PC-3 (cell line): ENCODE data around the gene WWC1. TPM values are rescaled to one million over a fixed set of nuclear protein-coding genes. Genes with fewer than 3 reads are reported as not detected.
"Not testable (repeated sequence)": the region's sequence is repeated elsewhere in the genome, so short reads cannot be mapped to it uniquely, and the experiment has no call there.

Experiments used
- ATAC-seq: fragments of 200-7000 bp; cut with Tn5 transposase; 2 replicates; pipeline ENCODE4 v1.9.1; 2020; ENCODE audit warnings: mild to moderate bottlenecking, moderate library complexity
- BruUV-seq: library from RNA; stranded (reverse); fragments of 400-500 nt; replicated peaks from 2 replicates; lab custom pipeline; 2021; lab: Mats Ljungman, UMichigan
- CTCF ChIA-PET: fragments of 300-600 bp; sonication (Branson Sonifier 250); formaldehyde crosslinking; loops from one replicate; lab custom pipeline; 2022; ENCODE audit warnings: antibody characterized with exemption; lab: Charles Lee
- POLR2A ChIA-PET: fragments of 300-600 bp; sonication (Branson Sonifier 250); formaldehyde crosslinking; loops from one replicate; lab custom pipeline; 2022; ENCODE audit warnings: antibody characterized with exemption; ENCODE audit not compliant: unreplicated experiment; lab: Charles Lee
- DNase-seq: peaks from one replicate; pipeline ENCODE4 v3.0.0-alpha.2; 2015
- H2AFZ ChIP-seq: fragments of 300-600 bp; sonication (generic); 2 replicates; pipeline ENCODE4 v1.6.0; 2016; ENCODE audit warnings: antibody characterized with exemption, low read length
- H3F3A ChIP-seq: fragments of 300-600 bp; sonication (generic); one replicate; pipeline ENCODE4 v1.6.0; 2017; ENCODE audit warnings: antibody characterized with exemption, low read length, control low read depth, mild to moderate bottlenecking; ENCODE audit not compliant: unreplicated experiment
- H3K27ac ChIP-seq: fragments of 300-600 bp; sonication (generic); 2 replicates; pipeline ENCODE4 v1.5.1; 2016; ENCODE audit warnings: mild to moderate bottlenecking, low read length
- H3K27me3 ChIP-seq: fragments of 300-600 bp; sonication (generic); 2 replicates; pipeline ENCODE4 v1.6.1; 2016; ENCODE audit warnings: low read length, mixed read lengths
- H3K36me3 ChIP-seq: fragments of 300-600 bp; sonication (generic); 2 replicates; pipeline ENCODE4 v1.6.1; 2016; ENCODE audit warnings: low read depth, mixed run types, low read length, mixed read lengths
- H3K4me1 ChIP-seq: fragments of 300-600 bp; sonication (generic); 2 replicates; pipeline ENCODE4 v1.5.1; 2016; ENCODE audit warnings: low read length; ENCODE audit not compliant: insufficient read depth
- H3K4me2 ChIP-seq: fragments of 300-600 bp; sonication (generic); 2 replicates; pipeline ENCODE4 v1.6.0; 2016; ENCODE audit warnings: low read length
- H3K4me3 ChIP-seq: fragments of 300-600 bp; sonication (generic); 2 replicates; pipeline ENCODE4 v1.5.1; 2016; ENCODE audit warnings: mild to moderate bottlenecking, low read length, mixed read lengths
- H3K79me2 ChIP-seq: fragments of 300-600 bp; sonication (generic); 2 replicates; pipeline ENCODE4 v1.6.1; 2017; ENCODE audit warnings: low read length, mixed read lengths
- H3K9ac ChIP-seq: fragments of 300-600 bp; sonication (generic); 2 replicates; pipeline ENCODE4 v1.6.0; 2016; ENCODE audit warnings: mild to moderate bottlenecking, low read length
- H3K9me2 ChIP-seq: fragments of 300-600 bp; sonication (generic); replicated peaks from 2 replicates; pipeline ENCODE4 v1.6.1; 2016; ENCODE audit warnings: mixed run types, low read length, mixed read lengths
- H3K9me3 ChIP-seq: fragments of 300-600 bp; sonication (generic); 2 replicates; pipeline ENCODE4 v1.6.1; 2016; ENCODE audit warnings: low read length, mixed read lengths
- H4K20me1 ChIP-seq: fragments of 300-600 bp; sonication (generic); 2 replicates; pipeline ENCODE4 v1.6.1; 2016; ENCODE audit warnings: low read length, mixed read lengths
- CTCF ChIP-seq: fragments of 300-600 bp; sonication (generic); conservative IDR thresholded peaks from 2 replicates; pipeline ENCODE4 v1.5.1; 2017; ENCODE audit warnings: antibody characterized with exemption, low read depth, mild to moderate bottlenecking, low read length
- EZH2 ChIP-seq: fragments of 300-600 bp; sonication (generic); IDR thresholded peaks from one replicate; pipeline ENCODE4 v1.6.1; 2017; ENCODE audit warnings: antibody characterized with exemption, mild to moderate bottlenecking, low read length; ENCODE audit not compliant: unreplicated experiment
- EZH2phosphoT487 ChIP-seq: fragments of 300-600 bp; sonication (generic); IDR thresholded peaks from 2 replicates; pipeline ENCODE4 v1.6.1; 2018; ENCODE audit warnings: mild to moderate bottlenecking, antibody characterized with exemption, low read length, borderline replicate concordance
- intact Hi-C: fragments of 100-400 bp; cut with micrococcal nuclease; formaldehyde crosslinking; loops from 2 replicates; pipeline ENCODE4 v1.9.0; 2023
- total RNA-seq: library from RNA; depleted of rRNA; stranded (reverse); fragments of >200 nt; gene quantifications from 2 replicates; pipeline ENCODE4 v1.2.3, GENCODE V29; 2014

The WWC1 gene
- total RNA-seq, 1 experiment from 2014 or later: 31.8 TPM

GRCh38 chr5:168307022-168307421 is 15.6 kb downstream of the WWC1 start:
- ATAC-seq (no peak), DNase-seq (no peak)
- Histone ChIP-seq H3K9me3 (no peaks in the 10 kb centered on the region), H4K20me1 (no peaks in the 10 kb centered on the region), H3K9me2 (no peaks in the 10 kb centered on the region), H3K27ac (no peak overlapping the region), H3K4me2 (no peak overlapping the region), H3K4me1 (peaks cover 26% of the 10 kb centered on the region), H2AFZ (no peak overlapping the region), H3K79me2 (peaks cover 91% of the 10 kb centered on the region), H3K27me3 (no peaks in the 10 kb centered on the region), H3K4me3 (no peak overlapping the region), H3K36me3 (peaks cover 11% of the 10 kb centered on the region; the same call in 1 of the 2 replicates), H3F3A (no peaks in the 10 kb centered on the region), H3K9ac (no peak overlapping the region)
- intact Hi-C loops: no loop called here
- CTCF ChIA-PET: no interaction called here
- no TSS peak for BruUV-seq
- no peak for TF ChIP-seq EZH2phosphoT487
- no peak for TF ChIP-seq CTCF
- TF ChIP-seq EZH2: no peak
- POLR2A ChIA-PET: no interaction called here

- ATAC-seq (no peak), DNase-seq (no peak)
- Histone ChIP-seq H4K20me1 (no peaks in the 10 kb centered on the region), H3K27me3 (no peaks in the 10 kb centered on the region), H3K4me2 (no peak overlapping the region), H3K9ac (no peak overlapping the region), H3K27ac (no peak overlapping the region), H3K9me3 (no peaks in the 10 kb centered on the region), H3F3A (no peaks in the 10 kb centered on the region), H3K4me1 (peaks cover 25% of the 10 kb centered on the region), H3K36me3 (peaks cover 3% of the 10 kb centered on the region; the same call in 1 of the 2 replicates), H3K9me2 (no peaks in the 10 kb centered on the region), H3K79me2 (peaks cover 91% of the 10 kb centered on the region), H3K4me3 (no peak overlapping the region), H2AFZ (no peak overlapping the region)
- no TSS peak for BruUV-seq
- TF ChIP-seq CTCF (no peak), EZH2phosphoT487 (no peak), EZH2 (no peak)
- intact Hi-C loops: no loop called here
- CTCF ChIA-PET: no interaction called here
- POLR2A ChIA-PET: no interaction called here
These were observed 16.6 kb downstream of the WWC1 start for GRCh38 chr5:168307925-168308584.

GRCh38 chr5:168308976-168309598 is 17.6 kb downstream of the WWC1 start:
- Histone ChIP-seq H2AFZ (no peak overlapping the region), H3K27me3 (no peaks in the 10 kb centered on the region), H3K4me2 (no peak overlapping the region), H4K20me1 (no peaks in the 10 kb centered on the region), H3K9ac (no peak overlapping the region), H3F3A (no peaks in the 10 kb centered on the region), H3K4me3 (no peak overlapping the region), H3K9me3 (no peaks in the 10 kb centered on the region), H3K9me2 (no peaks in the 10 kb centered on the region), H3K4me1 (peaks cover 27% of the 10 kb centered on the region), H3K27ac (no peak overlapping the region), H3K36me3 (no peaks in the 10 kb centered on the region), H3K79me2 (peaks cover 90% of the 10 kb centered on the region)
- DNase-seq (no peak), ATAC-seq (no peak)
- ChIA-PET POLR2A (no interaction called here), CTCF (no interaction called here)
- intact Hi-C loops: no loop called here
- TF ChIP-seq EZH2 (no peak), CTCF (no peak), EZH2phosphoT487 (no peak)
- no TSS peak for BruUV-seq

GRCh38 chr5:168310541-168310940 is 19.1 kb downstream of the WWC1 start:
- DNase-seq, H3K4me2 ChIP-seq, intact Hi-C loops, BruUV-seq, H3K4me3 ChIP-seq, H3K9me3 ChIP-seq, ATAC-seq, H2AFZ ChIP-seq, H3K36me3 ChIP-seq, H3K9me2 ChIP-seq, H3K27me3 ChIP-seq, H3F3A ChIP-seq, CTCF ChIA-PET, H4K20me1 ChIP-seq, H3K9ac ChIP-seq, H3K27ac ChIP-seq: not testable (repeated sequence)
- peaks cover 83% of the 10 kb centered on the region for H3K79me2 ChIP-seq
- POLR2A ChIA-PET: interaction anchor here (0.6 kb wide), 1 partner anchor 8 kb away, joined by 5 read pairs; no protein-coding TSS in a partner anchor
- peaks cover 39% of the 10 kb centered on the region for H3K4me1 ChIP-seq
